DMS114 treated with DMSO at 0.1 percent for 48 hours (cell line): ENCODE measurements around the gene USP43.

Experiments
- DNase-seq: peaks from one replicate; lab custom pipeline; 2025; ENCODE audit not compliant: unreplicated experiment; lab: John Stamatoyannopoulos, UW

The USP43 gene

GRCh38 chr17:9702914-9703780 lies 57.8 kb downstream of the USP43 start:
- DNase-seq = no peak

GRCh38 chr17:9703781-9704082 lies 58.4 kb downstream of the USP43 start:
- DNase-seq = no peak

GRCh38 chr17:9705745-9706144 lies 60.4 kb downstream of the USP43 start:
- no peak for DNase-seq

GRCh38 chr17:9707948-9708347 lies 62.6 kb downstream of the USP43 start:
- DNase-seq = no peak

GRCh38 chr17:9714801-9715200 lies 69.5 kb downstream of the USP43 start:
- DNase-seq = no peak

GRCh38 chr17:9715503-9716016 lies 70.2 kb downstream of the USP43 start:
- DNase-seq = no peak

- no peak for DNase-seq
Measured at GRCh38 chr17:9725575-9725974, 80.3 kb downstream of the USP43 start.

- DNase-seq = no peak
Measured at GRCh38 chr17:9726291-9726690, 81.0 kb downstream of the USP43 start.

- DNase-seq = no peak
Measured at GRCh38 chr17:9728005-9728404, 82.7 kb downstream of the USP43 start.

GRCh38 chr17:9728564-9728963 lies 83.2 kb downstream of the USP43 start:
- DNase-seq = no peak

- DNase-seq = peak; percentile 57
Measured at GRCh38 chr17:9729034-9729650, 83.8 kb downstream of the USP43 start.

GRCh38 chr17:9729735-9730420 lies 84.6 kb downstream of the USP43 start:
- no peak for DNase-seq

- no peak for DNase-seq
Measured at GRCh38 chr17:9750524-9750923, 105.2 kb downstream of the USP43 start.

GRCh38 chr17:9755083-9755482 lies 109.8 kb downstream of the USP43 start:
- DNase-seq = no peak

GRCh38 chr17:9760266-9760665 lies 114.9 kb downstream of the USP43 start:
- DNase-seq = no peak

- no peak for DNase-seq
Measured at GRCh38 chr17:9763643-9764042, 118.3 kb downstream of the USP43 start.

- DNase-seq = no peak
Measured at GRCh38 chr17:9765322-9765721, 120.0 kb downstream of the USP43 start.

- no peak for DNase-seq
Measured at GRCh38 chr17:9766970-9767369, 121.7 kb downstream of the USP43 start.

- DNase-seq = no peak
Measured at GRCh38 chr17:9767432-9767991, 122.2 kb downstream of the USP43 start.

GRCh38 chr17:9768381-9768934 lies 123.1 kb downstream of the USP43 start:
- DNase-seq = peak; percentile 13

- no peak for DNase-seq
Measured at GRCh38 chr17:9769036-9769695, 123.8 kb downstream of the USP43 start.
